Pericardium fibroblast (primary cell): ENCODE results near the gene CLIC5. TPM values are rescaled to one million over a fixed set of nuclear protein-coding genes. Genes with fewer than 3 reads are reported as not detected.

ENCODE experiments used
- total RNA-seq: library from RNA; depleted of rRNA; stranded (reverse); fragments of >200 nt; gene quantifications from 2 replicates; pipeline ENCODE4 v1.2.3, GENCODE V29; 2015

CLIC5 gene
- total RNA-seq: under 0.01 and 0.12 TPM in 2 replicates

GRCh38 chr6:46015119-46015968, at the start of gene CLIC5:
Gene CLIC5 (minus strand): TSS chr6:46015860. CDS start chr6:46015542, 318 bp downstream.

Other genes starting within 250 kb of the CLIC5 start
- 1.3 and 1.4 TPM in 2 replicates for gene ENPP4, start 114.1 kb upstream of the CLIC5 start, total RNA-seq
- gene ENPP5, start 155.1 kb upstream of the CLIC5 start, total RNA-seq: 0.51 and 0.70 TPM in 2 replicates